Liver (tissue), 9 donors: ENCODE data around the gene ASH1L. TPM values are rescaled to one million over a fixed set of nuclear protein-coding genes. Genes with fewer than 3 reads are reported as not detected.

Experiments
- DNase-seq: peaks from one replicate; pipeline ENCODE4 v3.0.0-alpha.2; 2017; ENCODE audit warnings: low spot score
- H3K27ac ChIP-seq, 2 donors: one replicate each; pipeline ENCODE4 v1.7.0; 2013; ENCODE audit warnings: inconsistent platforms in 2 of 2, low read length in 2 of 2, control low read depth in 1 of 2, low read depth in 1 of 2, mild to moderate bottlenecking in 1 of 2
- H3K27me3 ChIP-seq, 4 donors: one replicate each; pipeline versions ENCODE4 v1.6.1 to v1.7.0; 2013; ENCODE audit warnings: low read length in 3 of 4, inconsistent platforms in 1 of 4, mild to moderate bottlenecking in 1 of 4, moderate library complexity in 1 of 4; ENCODE audit not compliant: control insufficient read depth in 4 of 4, insufficient read depth in 4 of 4
- H3K36me3 ChIP-seq, 4 donors: one replicate each; pipeline versions ENCODE4 v1.6.1 to v1.7.0; 2013; ENCODE audit warnings: low read length in 3 of 4, mild to moderate bottlenecking in 3 of 4, low read depth in 1 of 4, moderate library complexity in 1 of 4; ENCODE audit not compliant: control insufficient read depth in 4 of 4, insufficient read depth in 3 of 4
- H3K4me1 ChIP-seq, 4 donors: one replicate each; pipeline versions ENCODE4 v1.6.1 to v1.7.0; 2013; ENCODE audit warnings: low read length in 3 of 4, mild to moderate bottlenecking in 3 of 4, moderate library complexity in 1 of 4; ENCODE audit not compliant: control insufficient read depth in 4 of 4, insufficient read depth in 4 of 4
- H3K4me3 ChIP-seq, 3 donors: one replicate each; pipeline versions ENCODE4 v1.6.1 to v1.7.0; 2013; ENCODE audit warnings: low read length in 3 of 3, control low read depth in 1 of 3, low read depth in 1 of 3, mild to moderate bottlenecking in 1 of 3
- H3K9ac ChIP-seq, 2 donors: one replicate each; pipeline ENCODE4 v1.7.0; 2013; ENCODE audit warnings: low read length in 2 of 2, mild to moderate bottlenecking in 2 of 2, moderate library complexity in 2 of 2, control low read depth in 1 of 2, low read depth in 1 of 2
- H3K9me3 ChIP-seq, 4 donors: one replicate each; pipeline versions ENCODE4 v1.6.1 to v1.7.0; 2013; ENCODE audit warnings: low read length in 3 of 4; ENCODE audit not compliant: control insufficient read depth in 4 of 4
- EGR1 ChIP-seq, 2 donors: IDR thresholded peaks; 2 replicates each; pipeline ENCODE4 v1.6.1; 2016 to 2018; ENCODE audit warnings: antibody characterized with exemption in 2 of 2, low read depth in 2 of 2
- FOXA2 ChIP-seq: IDR thresholded peaks from 2 replicates; pipeline ENCODE4 v1.6.1; 2016; ENCODE audit warnings: antibody characterized with exemption
- GABPA ChIP-seq, 2 donors: IDR thresholded peaks in 1 of 2; conservative IDR thresholded peaks in 1 of 2; 2 replicates each; pipeline ENCODE4 v1.6.1; 2016; ENCODE audit warnings: antibody characterized with exemption in 2 of 2, mild to moderate bottlenecking in 1 of 2, moderate library complexity in 1 of 2
- HNF4A ChIP-seq, 2 donors: conservative IDR thresholded peaks; 2 replicates each; pipeline ENCODE4 v1.6.1; 2016; ENCODE audit warnings: antibody characterized with exemption in 2 of 2, mild to moderate bottlenecking in 2 of 2
- JUND ChIP-seq, 2 donors: IDR thresholded peaks; 2 replicates each; pipeline ENCODE4 v1.6.1; 2016; ENCODE audit warnings: antibody characterized with exemption in 2 of 2
- NR2F2 ChIP-seq: IDR thresholded peaks from 2 replicates; pipeline ENCODE4 v1.6.1; 2016; ENCODE audit warnings: antibody characterized with exemption
- RAD21 ChIP-seq, 2 donors: IDR thresholded peaks; 2 replicates each; pipeline ENCODE4 v1.6.1; 2016; ENCODE audit warnings: antibody characterized with exemption in 2 of 2, mild to moderate bottlenecking in 2 of 2
- RXRA ChIP-seq, 2 donors: IDR thresholded peaks; 2 replicates each; pipeline ENCODE4 v1.6.1; 2017 to 2018; ENCODE audit warnings: antibody characterized with exemption in 2 of 2, mild to moderate bottlenecking in 1 of 2
- YY1 ChIP-seq: IDR thresholded peaks from 2 replicates; pipeline ENCODE4 v1.6.1; 2016; ENCODE audit warnings: antibody characterized with exemption, mild to moderate bottlenecking
- WGBS: extraction: QIAGEN DNeasy Blood & Tissue Kit; methylation state at CpG from one replicate; pipeline ENCODE4 v1.1.7; 2013; 5-methylcytosine and 5-hydroxymethylcytosine counted together
- polyA plus RNA-seq, 2 donors: library from polyadenylated mRNA; stranded (reverse) in 1 of 2; unstranded in 1 of 2; fragments of 200-250 nt in 1 of 2; fragments of >200 nt in 1 of 2; fragmentation: Nextera tagmentation in 1 of 2; extraction: Ambion mirVana in 1 of 2; gene quantifications; one replicate each; pipeline versions ENCODE4 v1.2.1 to v1.2.3, GENCODE V29; 2013 to 2015
- total RNA-seq, 2 donors: library from RNA; depleted of rRNA; stranded (reverse); fragments of >200 nt; gene quantifications; one replicate each; pipeline ENCODE4 v1.2.3, GENCODE V29; 2014
- TF ChIP-seq, protein P1 (sequence below): fragments of 150-350 bp; IDR thresholded peaks from 2 replicates; pipeline ENCODE4 v1.5.1; 2017; ENCODE audit warnings: improper control_type of control experiment, low read depth, low read length; ENCODE audit not compliant: missing input control
- TF ChIP-seq, protein P2 (sequence below): IDR thresholded peaks from 2 replicates; pipeline ENCODE4 v1.6.1; 2016; ENCODE audit warnings: antibody characterized with exemption, mild to moderate bottlenecking
- TF ChIP-seq, protein P3 (sequence below): IDR thresholded peaks from 2 replicates; pipeline ENCODE4 v1.6.1; 2016; ENCODE audit warnings: antibody characterized with exemption
- TF ChIP-seq, protein P4 (sequence below): IDR thresholded peaks from 2 replicates; pipeline ENCODE4 v1.6.1; 2016; ENCODE audit warnings: antibody characterized with exemption
- TF ChIP-seq, protein P5 (sequence below): IDR thresholded peaks from 2 replicates; pipeline ENCODE4 v1.6.1; 2016; ENCODE audit warnings: antibody characterized with exemption
- donor health status: healthy.
- donor health status: healthy.
- donor health status: healthy.
- donor health status: healthy.
- donor health status: healthy.

The ASH1L gene
- total and polyA plus RNA-seq, 4 donors = 3.9 to 30.3 (median 13.9) TPM

DNA sequence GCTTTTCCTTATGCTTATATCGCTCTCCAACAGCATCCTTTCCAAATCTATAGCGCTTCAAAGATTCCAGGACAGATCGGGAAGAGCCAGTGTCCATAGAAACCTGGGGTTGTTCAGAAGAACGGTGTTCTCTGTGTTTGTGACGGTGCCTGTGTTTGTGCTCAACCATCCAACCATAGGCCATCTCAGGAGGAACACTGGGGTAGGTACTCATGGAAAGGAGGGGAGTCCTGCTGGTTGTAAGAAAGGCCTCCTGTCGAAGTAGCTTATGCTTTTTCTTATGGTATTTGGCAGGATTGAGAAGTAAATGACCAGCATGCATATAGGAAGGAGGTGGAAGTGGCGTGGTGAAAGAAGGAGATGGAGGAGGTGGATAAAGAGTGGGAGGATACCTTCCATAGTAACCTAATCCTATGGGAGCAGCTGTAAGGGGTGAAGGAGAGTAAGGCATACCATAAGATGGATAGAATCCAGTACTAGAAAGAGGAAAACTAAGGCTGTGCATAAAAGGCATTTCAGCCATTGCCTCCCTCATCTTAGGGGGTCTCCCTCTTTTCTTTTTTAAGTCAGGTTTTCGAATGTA, 84.2 kb downstream of the ASH1L start (continued):
- TF ChIP-seq, protein P1, sequence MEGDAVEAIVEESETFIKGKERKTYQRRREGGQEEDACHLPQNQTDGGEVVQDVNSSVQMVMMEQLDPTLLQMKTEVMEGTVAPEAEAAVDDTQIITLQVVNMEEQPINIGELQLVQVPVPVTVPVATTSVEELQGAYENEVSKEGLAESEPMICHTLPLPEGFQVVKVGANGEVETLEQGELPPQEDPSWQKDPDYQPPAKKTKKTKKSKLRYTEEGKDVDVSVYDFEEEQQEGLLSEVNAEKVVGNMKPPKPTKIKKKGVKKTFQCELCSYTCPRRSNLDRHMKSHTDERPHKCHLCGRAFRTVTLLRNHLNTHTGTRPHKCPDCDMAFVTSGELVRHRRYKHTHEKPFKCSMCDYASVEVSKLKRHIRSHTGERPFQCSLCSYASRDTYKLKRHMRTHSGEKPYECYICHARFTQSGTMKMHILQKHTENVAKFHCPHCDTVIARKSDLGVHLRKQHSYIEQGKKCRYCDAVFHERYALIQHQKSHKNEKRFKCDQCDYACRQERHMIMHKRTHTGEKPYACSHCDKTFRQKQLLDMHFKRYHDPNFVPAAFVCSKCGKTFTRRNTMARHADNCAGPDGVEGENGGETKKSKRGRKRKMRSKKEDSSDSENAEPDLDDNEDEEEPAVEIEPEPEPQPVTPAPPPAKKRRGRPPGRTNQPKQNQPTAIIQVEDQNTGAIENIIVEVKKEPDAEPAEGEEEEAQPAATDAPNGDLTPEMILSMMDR = no peak
- no peak for TF ChIP-seq HNF4A (conservative IDR thresholded peaks at IDR 0.05)
- TF ChIP-seq NR2F2 = no peak
- no peak for TF ChIP-seq EGR1 (IDR thresholded peaks at IDR 0.05; ENCODE audit: low read depth in 2 of 2)
- no peak for TF ChIP-seq RXRA (IDR thresholded peaks at IDR 0.05)

DNA sequence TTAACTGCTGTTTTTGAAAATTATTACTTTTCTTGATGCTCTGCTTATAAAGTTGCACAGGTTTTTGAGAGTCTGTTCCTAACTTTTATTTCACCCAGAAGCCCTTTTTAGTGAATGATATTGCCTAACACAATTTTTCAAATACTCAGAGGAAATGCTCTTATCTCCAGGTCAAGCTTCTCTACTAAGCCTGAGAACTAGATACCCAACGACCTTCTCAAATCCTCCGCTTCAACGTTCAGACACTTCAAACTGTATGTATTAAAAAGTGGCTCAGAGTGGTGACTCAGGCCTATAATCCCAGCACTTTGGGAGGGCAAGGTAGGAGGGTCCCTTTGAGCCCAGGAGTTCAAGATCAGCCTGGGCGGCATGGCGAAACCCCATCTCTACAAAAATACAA, 88.5 kb downstream of the ASH1L start:
- Histone ChIP-seq H3K4me3 (no peak overlapping the region), H3K9me3 (peaks cover 0 to 6% (median 2%) of the 10 kb centered on the region in 4 donors), H3K4me1 (no peaks in the 10 kb centered on the region), H3K27me3 (no peaks in the 10 kb centered on the region), H3K9ac (no peak overlapping the region), H3K27ac (no peak overlapping the region), H3K36me3 (peaks cover 0 to 16% (median 4%) of the 10 kb centered on the region in 4 donors)
- DNase-seq = no peak
- TF ChIP-seq, protein P2, sequence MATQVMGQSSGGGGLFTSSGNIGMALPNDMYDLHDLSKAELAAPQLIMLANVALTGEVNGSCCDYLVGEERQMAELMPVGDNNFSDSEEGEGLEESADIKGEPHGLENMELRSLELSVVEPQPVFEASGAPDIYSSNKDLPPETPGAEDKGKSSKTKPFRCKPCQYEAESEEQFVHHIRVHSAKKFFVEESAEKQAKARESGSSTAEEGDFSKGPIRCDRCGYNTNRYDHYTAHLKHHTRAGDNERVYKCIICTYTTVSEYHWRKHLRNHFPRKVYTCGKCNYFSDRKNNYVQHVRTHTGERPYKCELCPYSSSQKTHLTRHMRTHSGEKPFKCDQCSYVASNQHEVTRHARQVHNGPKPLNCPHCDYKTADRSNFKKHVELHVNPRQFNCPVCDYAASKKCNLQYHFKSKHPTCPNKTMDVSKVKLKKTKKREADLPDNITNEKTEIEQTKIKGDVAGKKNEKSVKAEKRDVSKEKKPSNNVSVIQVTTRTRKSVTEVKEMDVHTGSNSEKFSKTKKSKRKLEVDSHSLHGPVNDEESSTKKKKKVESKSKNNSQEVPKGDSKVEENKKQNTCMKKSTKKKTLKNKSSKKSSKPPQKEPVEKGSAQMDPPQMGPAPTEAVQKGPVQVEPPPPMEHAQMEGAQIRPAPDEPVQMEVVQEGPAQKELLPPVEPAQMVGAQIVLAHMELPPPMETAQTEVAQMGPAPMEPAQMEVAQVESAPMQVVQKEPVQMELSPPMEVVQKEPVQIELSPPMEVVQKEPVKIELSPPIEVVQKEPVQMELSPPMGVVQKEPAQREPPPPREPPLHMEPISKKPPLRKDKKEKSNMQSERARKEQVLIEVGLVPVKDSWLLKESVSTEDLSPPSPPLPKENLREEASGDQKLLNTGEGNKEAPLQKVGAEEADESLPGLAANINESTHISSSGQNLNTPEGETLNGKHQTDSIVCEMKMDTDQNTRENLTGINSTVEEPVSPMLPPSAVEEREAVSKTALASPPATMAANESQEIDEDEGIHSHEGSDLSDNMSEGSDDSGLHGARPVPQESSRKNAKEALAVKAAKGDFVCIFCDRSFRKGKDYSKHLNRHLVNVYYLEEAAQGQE = no peak
- TF ChIP-seq HNF4A (conservative IDR thresholded peaks at IDR 0.05) (no peak), YY1 (no peak)
- TF ChIP-seq, protein P3, sequence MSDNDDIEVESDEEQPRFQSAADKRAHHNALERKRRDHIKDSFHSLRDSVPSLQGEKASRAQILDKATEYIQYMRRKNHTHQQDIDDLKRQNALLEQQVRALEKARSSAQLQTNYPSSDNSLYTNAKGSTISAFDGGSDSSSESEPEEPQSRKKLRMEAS = no peak
- 85% methylated on average over 5 of the region's 5 CpGs for WGBS

DNA sequence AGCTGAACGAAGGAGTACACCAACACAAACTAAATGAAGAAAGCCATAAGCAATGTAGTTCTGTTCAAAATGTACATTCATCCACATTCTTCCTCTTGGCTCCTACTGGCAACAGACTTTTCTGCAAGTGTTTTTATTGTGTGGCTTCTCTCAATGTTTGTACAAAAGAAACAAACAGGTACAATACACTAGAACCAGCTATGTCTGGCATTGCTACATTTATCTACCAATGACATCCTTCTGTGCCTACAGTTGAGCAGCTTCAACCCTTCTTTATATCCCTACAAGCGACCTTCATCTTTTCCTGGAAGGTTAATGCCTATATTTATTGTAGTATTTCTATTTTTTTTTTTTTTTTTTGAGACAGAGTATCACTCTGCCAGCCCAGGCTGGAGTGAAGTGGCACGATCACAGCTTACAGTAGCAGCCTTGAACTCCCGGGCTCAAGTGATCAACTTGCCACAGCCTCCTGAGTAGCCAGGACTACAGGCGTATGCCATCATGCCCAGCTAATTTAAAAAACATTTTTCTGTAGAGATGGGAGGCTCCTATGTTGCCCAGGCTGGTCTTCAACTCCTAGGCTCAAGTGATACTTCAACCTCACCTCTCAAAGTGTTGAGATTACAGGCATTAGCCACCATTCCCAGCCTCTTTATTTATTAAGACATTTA, 89.3 kb downstream of the ASH1L start:
- Histone ChIP-seq H3K4me1 (peaks cover 0 to 2% (median 0%) of the 10 kb centered on the region in 4 donors), H3K9me3 (peaks cover 0 to 6% (median 2%) of the 10 kb centered on the region in 4 donors), H3K9ac (no peak overlapping the region), H3K36me3 (peaks cover 0 to 11% (median 1%) of the 10 kb centered on the region in 4 donors), H3K4me3 (no peak overlapping the region), H3K27ac (no peak overlapping the region), H3K27me3 (no peaks in the 10 kb centered on the region)
- DNase-seq = no peak
- 97% methylated on average over 5 of the region's 5 CpGs for WGBS
- TF ChIP-seq FOXA2 (no peak), RAD21 (IDR thresholded peaks at IDR 0.05) (no peak), RXRA (IDR thresholded peaks at IDR 0.05) (no peak), HNF4A (conservative IDR thresholded peaks at IDR 0.05) (no peak), EGR1 (IDR thresholded peaks at IDR 0.05; ENCODE audit: low read depth in 2 of 2) (no peak), NR2F2 (no peak), GABPA (IDR thresholded peaks at IDR 0.05 in 1 of 2, conservative IDR thresholded peaks at IDR 0.05 in 1 of 2) (no peak), JUND (IDR thresholded peaks at IDR 0.05) (no peak), YY1 (no peak)
- TF ChIP-seq, protein P4, sequence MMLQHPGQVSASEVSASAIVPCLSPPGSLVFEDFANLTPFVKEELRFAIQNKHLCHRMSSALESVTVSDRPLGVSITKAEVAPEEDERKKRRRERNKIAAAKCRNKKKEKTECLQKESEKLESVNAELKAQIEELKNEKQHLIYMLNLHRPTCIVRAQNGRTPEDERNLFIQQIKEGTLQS = no peak
- TF ChIP-seq, protein P1 = no peak
- TF ChIP-seq, protein P3 = no peak
- TF ChIP-seq, protein P5, sequence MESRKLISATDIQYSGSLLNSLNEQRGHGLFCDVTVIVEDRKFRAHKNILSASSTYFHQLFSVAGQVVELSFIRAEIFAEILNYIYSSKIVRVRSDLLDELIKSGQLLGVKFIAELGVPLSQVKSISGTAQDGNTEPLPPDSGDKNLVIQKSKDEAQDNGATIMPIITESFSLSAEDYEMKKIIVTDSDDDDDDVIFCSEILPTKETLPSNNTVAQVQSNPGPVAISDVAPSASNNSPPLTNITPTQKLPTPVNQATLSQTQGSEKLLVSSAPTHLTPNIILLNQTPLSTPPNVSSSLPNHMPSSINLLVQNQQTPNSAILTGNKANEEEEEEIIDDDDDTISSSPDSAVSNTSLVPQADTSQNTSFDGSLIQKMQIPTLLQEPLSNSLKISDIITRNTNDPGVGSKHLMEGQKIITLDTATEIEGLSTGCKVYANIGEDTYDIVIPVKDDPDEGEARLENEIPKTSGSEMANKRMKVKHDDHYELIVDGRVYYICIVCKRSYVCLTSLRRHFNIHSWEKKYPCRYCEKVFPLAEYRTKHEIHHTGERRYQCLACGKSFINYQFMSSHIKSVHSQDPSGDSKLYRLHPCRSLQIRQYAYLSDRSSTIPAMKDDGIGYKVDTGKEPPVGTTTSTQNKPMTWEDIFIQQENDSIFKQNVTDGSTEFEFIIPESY = no peak
